HG03280 (cell line): Measurements from ENCODE around the gene TMEM63A.
"Not testable (repeated sequence)": the region's sequence is repeated elsewhere in the genome, so short reads cannot be mapped to it uniquely, and the experiment has no call there.

Experiments used
- ATAC-seq: cut with Tn5 transposase; IDR thresholded peaks from one replicate; pipeline ENCODE4 v1.9.1; 2021; ENCODE audit warnings: mild to moderate bottlenecking, moderate library complexity; ENCODE audit not compliant: unreplicated experiment

TMEM63A gene

DNA sequence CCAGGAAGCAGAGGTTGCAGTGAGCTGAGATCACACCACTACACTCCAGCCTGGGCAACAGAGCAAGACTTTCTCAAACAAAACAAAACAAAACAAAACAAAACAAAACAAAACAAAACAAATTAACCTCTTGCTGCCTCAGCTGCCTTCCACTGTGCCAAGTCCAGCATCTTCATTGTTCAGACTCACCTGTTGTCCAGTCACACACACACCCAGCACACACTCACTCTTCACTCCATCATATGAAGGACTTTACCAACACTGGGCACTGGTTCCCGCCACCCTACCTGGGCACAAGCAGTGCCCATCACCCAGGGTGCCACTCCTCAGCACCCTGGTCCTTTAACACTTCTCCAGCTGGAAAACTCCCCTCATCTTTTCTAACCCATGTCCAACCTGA, 27.3 kb upstream of the TMEM63A start:
- no peak for ATAC-seq

DNA sequence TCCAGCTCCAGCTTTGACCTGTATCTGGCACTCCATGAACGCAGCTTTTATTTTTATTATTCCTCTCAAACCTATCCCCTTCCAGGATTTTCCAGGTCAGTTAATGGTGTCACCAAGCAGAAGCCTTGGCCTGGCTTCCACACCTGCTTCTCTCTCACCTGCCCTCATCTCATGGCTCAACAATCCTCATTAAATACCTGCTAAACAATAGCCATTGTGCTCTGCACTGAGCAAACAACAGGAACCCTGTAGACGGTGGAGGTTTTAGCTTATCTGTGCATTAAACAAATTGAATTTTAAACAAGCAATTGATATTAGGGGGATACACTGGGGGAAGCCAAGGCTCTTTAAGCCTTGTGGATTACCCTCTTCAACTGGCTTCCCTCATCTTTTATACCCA, 26.6 kb upstream of the TMEM63A start:
- ATAC-seq, result no peak

DNA sequence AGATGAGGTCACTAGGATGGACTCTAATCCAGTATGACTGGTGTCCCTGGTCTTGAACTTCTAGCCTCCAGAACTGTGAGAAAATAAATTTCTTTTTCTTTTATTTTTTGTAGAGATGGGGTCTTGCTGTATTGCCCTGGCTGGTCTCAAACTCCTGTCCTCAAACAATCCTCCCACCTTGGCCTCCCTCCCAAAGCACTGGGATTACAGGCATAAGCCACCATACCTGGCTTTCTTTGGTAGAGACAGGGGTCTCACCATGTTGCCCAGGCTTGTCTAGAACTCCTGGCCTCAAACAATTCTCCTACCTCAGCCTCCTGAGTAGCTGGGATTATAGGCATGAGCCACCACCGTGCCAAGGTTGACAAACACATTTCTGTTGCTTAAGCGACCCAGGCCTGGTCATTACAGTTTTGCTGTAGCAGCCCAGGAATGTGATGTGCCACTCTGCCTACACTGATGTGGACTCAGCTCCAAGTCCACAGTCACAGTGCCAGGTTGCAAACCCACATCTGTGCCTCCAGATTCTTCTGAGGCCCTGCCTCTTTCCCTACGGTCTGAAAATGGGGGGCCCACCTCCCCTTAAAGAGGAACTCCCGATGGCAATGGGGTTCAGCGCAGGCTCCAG, 25.9 kb upstream of the TMEM63A start:
- no peak for ATAC-seq

DNA sequence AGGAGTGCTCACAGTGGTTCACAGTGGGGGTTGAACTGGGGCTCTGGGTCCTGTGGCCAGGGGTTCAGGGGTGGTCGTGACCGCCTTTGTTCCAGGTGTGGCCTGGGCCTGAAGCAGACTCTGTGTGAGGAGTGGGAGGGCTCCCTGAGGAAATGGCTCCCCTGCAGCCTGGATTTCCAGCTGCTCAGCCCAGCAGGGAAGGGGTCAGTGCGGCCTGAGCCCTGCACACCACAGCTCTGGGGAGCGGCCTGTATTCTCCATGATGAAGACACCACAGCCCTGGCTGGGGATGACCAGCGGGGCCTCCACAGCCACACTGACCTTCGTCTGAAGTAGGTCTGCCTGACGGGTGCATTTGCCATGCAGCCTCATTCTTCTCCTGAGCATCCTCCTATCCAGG, 25.2 kb upstream of the TMEM63A start:
- ATAC-seq, result no peak

DNA sequence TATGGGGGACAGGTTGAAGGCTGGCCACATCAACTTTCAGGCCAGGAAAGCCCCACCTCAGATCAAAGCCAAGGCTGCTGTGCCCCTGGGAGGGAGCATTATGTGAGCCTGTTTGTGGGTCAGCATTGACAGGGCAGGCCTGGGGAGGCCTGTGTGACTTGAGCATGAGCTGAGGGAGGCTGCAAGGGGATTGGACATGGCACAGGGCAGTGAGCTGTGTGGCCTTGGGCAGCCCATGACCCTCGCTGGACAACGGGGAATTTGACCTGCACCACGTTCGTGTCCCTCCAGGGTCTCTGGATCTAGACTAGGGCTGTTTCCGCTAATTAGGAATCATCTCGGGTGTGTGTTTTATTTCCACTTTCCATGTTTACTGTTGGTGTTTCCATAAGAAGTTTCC, 24.3 kb upstream of the TMEM63A start:
- ATAC-seq, result no peak

DNA sequence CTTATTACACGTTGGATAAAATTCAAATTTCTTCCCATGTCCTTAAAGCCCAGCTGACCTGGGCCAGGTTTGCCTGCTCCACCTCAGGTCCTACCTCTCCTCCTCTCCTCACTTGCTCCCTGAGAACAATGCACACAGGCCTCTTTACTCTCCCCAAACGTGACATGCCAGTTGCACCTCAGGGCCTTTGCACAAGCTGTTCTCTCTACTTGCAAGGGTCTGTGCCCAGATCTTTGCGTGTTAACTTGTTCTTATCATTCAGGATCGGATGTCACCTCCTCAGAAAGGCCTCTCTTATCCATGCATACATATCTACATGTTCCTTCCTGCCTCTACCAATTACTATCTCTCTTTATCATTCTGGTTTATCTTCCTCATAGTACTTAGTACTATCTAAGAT, 21.4 kb upstream of the TMEM63A start:
- no peak for ATAC-seq

DNA sequence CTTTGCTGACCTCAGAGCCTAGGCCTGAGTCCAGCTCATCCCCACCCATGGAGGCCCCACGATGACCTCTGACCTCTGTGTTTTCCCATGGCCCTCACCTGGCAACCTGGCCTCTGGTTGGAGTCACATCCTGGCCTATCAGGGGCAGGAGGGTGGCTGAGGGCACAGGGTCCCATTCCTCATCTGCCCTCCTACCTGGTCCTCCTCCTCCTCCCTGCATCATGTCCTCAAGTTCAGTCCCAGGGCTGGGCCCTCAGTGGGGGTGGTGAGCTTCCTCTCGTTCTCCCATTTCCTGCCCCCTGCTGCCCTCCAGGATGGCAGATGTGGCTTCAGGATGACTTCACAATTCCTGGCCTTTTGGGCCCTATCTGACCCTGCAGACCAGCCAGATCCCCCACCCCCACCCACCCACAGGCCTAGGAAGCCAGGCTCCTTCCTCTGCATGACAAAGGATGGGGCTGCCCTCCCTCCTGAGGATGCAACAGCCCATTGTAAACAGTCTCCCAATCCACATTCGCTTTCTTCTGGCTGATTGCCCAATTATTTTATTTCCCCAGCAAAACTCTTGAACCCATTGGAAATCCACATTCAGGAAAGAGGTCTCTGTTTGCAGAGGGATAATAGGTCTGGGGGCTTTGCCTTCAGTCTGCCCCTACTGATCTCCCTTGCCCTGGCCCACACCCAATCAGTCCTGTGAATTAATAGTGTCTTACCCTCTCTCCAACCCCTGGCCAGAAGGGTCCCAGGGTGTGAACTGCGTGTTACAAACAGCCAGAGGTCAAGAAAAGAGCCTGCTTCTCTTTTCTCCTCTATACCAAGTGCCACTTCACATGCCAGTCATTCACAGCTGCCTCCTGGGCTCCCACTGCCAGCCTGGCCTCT, 17.1 kb upstream of the TMEM63A start:
- ATAC-seq, result no peak

DNA sequence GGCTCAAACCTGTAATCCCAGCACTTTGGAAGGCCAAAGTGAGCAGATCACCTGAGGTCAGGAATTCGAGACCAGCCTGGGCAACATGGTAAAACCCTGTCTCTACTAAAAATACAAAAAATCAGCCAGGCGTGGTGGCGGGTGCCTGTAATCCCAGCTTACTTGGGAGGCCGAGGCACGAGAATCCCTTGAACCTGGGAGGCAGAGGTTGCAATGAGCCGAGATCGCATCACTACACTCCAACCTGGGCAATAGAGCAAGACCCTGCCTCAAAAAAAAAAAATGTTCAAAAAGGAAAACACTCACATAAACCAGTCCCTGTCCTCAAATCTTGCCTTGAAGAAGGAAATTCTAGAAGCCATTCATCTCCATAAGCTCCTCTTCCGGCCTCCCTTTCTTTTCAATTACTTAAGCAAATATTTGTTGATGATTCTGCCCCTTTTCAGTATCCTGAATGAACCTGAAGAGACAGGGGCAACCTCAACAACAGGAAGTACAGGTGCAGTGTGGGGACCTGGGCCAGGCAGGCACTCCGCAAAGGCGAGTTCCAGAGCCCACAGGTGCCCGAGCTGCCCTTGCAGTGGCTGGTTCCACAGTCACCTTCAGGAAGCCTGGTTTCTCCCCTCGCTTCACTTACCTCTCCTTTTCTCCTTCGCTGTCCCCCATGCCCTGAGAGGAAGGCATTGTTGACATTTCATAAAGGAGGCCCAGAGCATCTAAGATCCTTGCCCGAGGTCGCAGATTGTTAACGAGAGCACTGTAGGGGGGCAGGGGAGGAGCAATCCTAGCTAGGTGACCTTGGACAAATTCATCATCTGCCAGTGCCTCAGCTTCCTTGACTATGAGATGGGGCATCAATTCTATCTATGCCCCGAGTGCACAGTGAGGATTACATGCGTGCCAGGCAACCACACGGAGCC, 15.7 kb upstream of the TMEM63A start:
- no peak for ATAC-seq

DNA sequence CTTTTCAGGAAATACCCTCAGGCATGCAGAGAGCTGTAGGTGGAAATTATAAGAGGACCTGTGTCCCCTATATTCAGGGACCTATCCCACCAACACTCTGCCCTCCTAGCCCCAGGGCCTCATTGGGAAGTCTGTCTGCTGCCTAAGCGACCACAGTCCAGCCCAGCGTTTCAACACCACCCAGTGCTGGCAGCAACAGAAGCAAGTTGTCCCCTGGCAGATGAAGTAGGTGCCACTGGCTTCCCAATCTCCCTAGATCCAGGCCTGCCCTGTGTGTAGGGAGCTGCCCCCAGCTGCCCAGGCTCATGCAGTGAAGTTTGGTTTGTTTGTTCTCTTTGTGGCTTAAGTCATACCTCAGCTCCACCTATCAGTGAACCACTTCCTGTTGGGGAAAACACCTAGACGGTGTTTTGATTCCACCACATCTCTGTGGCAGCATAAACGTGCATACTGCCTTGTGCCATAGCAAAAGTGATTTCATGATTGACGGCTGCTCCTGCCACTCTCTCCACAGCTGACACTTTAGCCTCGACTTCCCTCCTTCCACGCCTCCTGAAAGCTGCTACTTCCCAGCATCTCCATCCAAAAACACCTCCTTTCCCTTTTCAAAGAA, 14.9 kb upstream of the TMEM63A start:
- peak; percentile 100 for ATAC-seq

DNA sequence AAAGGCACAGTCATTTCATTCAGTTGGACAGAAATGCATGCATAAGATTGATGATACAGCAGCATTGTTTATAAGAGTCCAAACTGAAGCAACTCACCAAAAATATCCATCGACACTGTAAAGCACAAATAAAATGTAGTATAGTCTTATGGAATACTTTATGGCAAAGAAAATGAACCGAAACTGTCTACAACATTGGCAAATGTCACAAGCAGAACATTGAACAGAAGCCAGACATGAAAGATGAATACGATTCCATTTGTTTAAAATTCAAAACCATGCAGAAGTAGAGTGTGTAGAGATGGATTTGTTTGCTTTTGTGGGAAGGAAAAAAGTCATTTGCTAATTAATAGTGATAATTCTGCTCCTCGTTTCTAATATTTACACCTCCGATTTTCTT, 14.3 kb upstream of the TMEM63A start:
- ATAC-seq, result no peak

DNA sequence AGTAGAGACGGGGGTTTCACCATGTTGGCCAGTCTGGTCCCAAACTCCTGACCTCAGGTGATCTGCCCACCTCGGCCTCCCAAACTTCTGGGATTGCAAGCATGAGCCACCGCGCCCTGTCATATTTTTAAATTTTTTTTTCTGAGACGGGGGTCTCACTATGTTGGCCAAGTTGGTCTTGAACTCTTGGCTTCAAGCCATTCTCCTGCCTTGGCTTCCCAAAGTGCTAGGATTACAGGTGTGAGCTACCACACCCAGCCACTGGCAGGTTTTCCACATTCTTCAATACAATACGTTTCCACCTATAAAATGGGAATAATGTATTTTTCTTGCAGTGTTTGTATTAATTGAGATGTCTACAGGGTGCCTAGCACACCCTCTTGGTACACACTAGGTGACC, 10.1 kb upstream of the TMEM63A start:
- ATAC-seq, result no peak

DNA sequence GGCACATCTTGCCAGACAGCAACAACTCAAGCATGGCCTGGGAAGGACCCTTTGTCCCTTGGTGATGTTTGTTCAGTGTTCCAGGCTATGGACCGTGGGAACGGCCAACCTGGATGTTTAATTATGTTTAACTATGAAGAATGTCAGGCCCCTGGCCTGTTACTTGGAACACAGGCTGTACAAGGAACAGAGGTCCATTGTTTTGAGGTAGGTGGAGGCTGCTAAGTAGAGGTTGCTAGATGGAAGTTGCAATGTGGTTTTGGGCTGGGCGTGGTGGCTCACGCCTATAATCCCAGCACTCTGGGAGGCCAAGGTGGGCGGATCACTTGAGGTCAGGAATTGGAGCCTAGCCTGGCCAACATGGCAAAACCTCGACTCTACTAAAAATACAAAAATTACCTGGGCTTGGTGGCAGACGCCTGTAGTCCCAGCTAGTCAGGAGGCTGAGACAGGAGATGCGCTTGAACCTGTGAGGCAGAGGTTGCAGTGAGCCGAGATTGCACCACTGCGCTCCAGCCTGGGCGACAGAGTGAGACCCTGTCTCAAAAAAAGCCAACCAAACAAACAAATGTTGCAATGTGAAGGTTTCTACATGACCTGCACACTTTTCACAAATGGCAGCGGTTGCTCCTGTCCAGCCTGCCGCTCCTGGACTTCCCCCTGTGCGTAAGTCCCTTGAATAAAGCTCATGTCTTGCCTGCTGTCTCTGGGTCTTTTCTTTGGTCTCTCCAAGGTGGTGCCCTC, 9.2 kb upstream of the TMEM63A start:
- no peak for ATAC-seq

DNA sequence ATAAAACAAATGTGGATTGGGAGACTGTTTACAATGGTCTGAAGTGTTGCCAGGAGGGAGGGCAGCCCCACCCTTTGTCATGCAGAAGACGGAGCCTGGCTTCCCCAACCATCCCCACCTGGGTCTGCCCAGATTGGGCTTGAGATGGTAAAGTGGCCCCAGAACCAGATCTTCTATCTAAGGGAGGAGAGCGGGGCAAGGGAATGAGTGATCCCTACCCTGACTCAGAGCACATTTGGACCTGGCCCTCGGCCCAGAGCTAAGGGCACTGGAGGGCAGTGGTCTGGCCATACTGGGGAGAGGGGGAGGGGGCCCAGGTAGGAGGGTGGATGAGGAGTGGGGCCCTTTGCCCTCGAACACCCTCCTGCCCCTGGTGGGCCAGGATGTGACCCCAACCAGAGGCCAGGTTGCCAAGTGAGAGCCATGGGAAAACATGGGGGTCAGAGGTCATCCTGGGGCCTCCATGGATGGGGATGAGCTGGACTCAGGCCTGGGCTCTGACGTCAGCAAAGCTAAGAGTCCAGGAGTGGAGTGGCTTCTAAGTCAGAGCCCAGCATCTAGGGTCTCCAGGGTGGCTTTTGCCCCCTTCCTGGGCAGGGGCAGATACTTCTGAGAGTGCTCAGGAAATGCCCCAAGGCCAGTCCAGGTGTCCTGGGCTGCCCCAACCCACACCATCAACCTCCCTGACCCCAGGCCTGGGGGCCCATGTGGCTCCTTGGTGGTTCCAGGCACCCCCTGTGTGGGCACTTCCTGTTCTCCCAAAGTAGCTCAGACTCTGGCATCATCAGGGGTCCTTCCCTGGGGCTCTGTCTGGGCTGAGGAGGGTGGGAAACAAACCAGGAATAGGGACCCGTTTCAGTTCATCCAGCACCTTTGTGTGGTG, 8.4 kb upstream of the TMEM63A start:
- no peak for ATAC-seq

DNA sequence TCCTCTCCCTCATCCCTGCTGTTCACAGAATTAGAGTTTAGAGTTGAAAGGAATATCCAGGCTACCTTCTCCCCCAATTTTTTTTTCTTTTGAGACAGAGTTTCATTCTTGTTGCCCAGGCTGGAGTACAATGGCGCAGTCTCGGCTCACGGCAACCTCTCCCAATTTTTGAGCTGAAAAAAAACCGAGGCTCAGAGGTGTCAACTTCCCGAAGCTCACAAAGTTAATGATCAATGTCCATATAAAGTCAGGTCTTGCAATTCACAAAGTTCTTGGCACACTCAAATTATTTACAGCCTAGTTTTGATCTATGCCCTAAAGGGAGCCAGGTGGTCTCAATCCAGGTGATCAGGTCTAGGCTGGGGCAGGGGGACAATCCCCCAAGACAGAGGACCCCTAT, 7.6 kb upstream of the TMEM63A start:
- ATAC-seq, result no peak

DNA sequence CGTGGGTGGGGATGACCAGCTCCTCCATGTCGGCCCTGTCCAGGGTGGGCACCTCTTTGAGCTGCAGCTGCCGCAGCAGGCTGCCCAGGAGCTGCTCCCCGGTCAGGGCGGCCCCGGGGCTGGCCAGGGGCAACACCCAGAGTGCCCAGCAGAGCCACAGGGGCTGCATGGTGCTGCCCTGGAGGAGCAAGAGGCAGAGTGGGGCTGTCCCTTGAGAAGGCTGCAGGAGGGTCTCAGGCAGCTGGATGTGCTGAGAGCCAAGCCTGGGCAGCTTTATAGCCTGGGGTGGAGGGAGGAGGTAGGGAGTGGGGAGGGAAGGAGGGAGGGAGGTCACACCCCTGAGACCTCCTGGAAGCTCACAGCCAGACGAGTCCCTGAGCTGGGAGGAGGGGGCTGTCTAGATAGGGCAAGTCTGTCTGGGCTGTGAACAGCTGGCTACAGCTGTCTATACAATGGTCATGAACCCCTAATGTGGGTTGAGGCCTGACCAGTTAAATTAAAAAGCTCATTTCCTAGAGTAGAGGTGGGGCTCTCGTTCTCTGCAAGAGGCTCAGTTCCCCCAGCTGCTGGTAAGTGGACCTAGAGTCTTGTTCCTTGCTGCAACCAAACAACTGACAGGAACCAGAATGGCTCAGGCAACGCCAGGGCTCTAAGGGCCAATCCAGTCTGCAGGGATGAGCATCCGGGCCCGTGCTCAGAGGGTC, 6.9 kb upstream of the TMEM63A start, which contains the start of gene LEFTY1:
Gene LEFTY1 (minus strand): TSS at position 249 of the 704 bp plus-strand sequence. CDS start 80 bp downstream, at position 169.
- ATAC-seq, result no peak

DNA sequence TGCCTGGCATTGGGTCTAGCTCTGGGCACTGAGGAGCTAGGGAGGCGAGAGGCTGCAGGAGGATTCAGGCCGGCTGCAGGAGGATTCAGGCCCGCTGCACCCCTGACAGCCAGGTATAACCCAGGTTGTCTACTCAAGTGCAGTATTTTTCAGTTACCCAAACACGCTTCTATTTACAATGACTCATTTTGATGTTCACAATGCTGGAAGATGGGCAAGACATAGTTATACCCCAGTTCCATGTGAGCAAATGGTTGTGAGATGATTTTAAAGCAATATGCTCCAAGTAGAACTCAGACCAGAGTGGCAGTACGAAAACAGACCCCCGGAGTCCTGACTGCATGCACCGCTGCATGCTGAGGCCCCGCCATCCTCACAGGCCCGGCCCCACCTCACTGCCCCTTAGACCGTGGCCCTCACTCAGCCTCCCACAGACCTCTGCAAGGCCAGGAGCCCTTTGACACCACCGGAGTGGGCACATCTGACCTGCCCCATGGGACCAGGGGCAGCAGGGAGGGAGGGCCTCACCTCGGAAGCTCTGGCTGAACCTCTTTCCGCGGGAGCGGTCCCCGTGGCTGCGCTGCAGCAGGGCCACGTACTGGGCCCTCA, 6.2 kb upstream of the TMEM63A start:
- ATAC-seq, result no peak

DNA sequence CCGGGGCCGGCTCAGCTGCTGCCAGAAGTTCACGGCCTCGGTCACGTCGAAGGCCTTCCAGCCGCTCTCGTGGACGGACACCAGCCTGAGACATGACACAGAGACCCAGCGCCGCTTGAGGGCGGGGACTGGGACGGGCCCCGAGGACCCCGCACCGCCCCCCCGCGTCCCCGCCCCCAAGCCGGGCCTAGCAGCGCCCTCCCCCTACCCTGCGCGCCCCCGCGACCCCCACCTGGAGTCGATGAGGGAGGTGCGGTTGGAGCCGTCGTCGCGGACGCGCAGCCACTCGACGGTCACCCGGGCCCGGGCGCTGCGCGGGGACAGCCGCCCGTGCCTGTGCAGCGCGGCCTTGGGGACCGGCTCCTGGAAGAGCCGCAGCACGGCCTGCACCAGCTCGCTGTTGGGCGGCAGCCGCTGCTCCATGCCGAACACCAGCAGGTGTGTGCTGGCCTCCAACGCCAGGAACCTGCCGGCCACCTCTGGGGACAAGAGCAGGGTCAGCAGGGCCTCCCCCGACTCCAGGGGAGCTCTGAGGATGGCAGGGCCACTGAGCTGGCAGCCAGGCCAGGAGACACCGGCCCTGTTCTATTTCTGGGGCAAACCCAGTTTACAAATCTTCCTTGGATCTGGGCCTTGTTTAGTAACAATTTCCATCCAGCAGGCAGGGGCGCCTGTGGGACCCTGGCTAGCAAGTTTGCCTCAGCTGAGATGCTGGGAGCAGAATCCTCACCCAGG, 5.5 kb upstream of the TMEM63A start:
- ATAC-seq, result not testable (repeated sequence)

DNA sequence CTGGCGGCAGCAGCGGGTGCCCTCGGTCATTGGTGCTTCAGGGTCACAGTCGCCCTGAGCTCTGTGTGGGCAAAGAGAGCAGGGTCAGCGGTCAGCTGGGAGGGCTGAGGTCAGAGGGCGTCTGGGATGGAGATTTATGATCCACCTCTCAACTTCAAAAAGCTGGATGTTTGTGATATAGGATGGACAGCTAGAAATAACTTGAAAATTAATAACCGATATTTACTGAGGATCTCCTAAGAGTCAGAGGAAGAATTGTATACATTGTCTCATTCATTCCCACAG, 4.8 kb upstream of the TMEM63A start:
- no peak for ATAC-seq
